Psoas muscle (tissue), 8 donors: ENCODE data around the gene ZBP1. TPM values are rescaled to one million over a fixed set of nuclear protein-coding genes. Genes with fewer than 3 reads are reported as not detected.

ENCODE experiments used
- ATAC-seq, 4 donors: fragments of 200-7000 bp; cut with Tn5 transposase; one replicate each; pipeline ENCODE4 v1.9.1; 2020; ENCODE audit warnings: moderate library complexity in 3 of 4, mild to moderate bottlenecking in 2 of 4
- DNase-seq, 2 donors: peaks; one replicate each; pipeline ENCODE4 v3.0.0-alpha.2; 2020
- H3K27ac ChIP-seq: fragments of 200-600 bp; one replicate; pipeline ENCODE4 v1.8.0; 2022
- H3K27me3 ChIP-seq, 3 donors: fragments of 200-600 bp in 1 of 3; one replicate each; pipeline versions ENCODE4 v1.6.1 to v1.8.0; 2013 to 2022; ENCODE audit warnings: low read length in 2 of 3, mild to moderate bottlenecking in 2 of 3, moderate library complexity in 1 of 3; ENCODE audit not compliant: insufficient read depth in 3 of 3
- H3K36me3 ChIP-seq, 2 donors: fragments of 200-600 bp in 1 of 2; one replicate each; pipeline versions ENCODE4 v1.6.1 to v1.8.0; 2013 to 2022; ENCODE audit warnings: low read depth in 1 of 2, mild to moderate bottlenecking in 1 of 2, moderate library complexity in 1 of 2; ENCODE audit not compliant: insufficient read depth in 1 of 2
- H3K4me1 ChIP-seq: fragments of 200-600 bp; one replicate; pipeline ENCODE4 v1.8.0; 2022
- H3K4me3 ChIP-seq: fragments of 200-600 bp; one replicate; pipeline ENCODE4 v1.8.0; 2022; ENCODE audit warnings: mild to moderate bottlenecking
- H3K9me3 ChIP-seq: fragments of 200-600 bp; one replicate; pipeline ENCODE4 v1.8.0; 2022
- WGBS, 3 donors: extraction: QIAGEN DNeasy Blood & Tissue Kit; methylation state at CpG; one replicate each; pipeline versions ENCODE4 v1.1.6 to v1.1.7; 2013; 5-methylcytosine and 5-hydroxymethylcytosine counted together
- intact Hi-C, 2 donors: fragments of 100-400 bp; cut with DNase I; formaldehyde crosslinking; loops; one replicate each; pipeline versions ENCODE4 v1.11.0 to v1.14.2; 2022
- polyA plus RNA-seq, 3 donors: library from polyadenylated mRNA; stranded (reverse); fragments of 200-250 nt; gene quantifications; one replicate each; pipeline ENCODE4 v1.2.3, GENCODE V29; 2013
- total RNA-seq, 4 donors: library from RNA; stranded (reverse); fragmentation: NEBNext Ultra II Directional in 2 of 4; extraction: Animal tissue kit (Norgen Biotek cat#: 25700) in 2 of 4; gene quantifications; one replicate each; pipeline versions ENCODE4 v1.2.1 to v1.2.4, GENCODE V29; 2021 to 2023
- TF ChIP-seq, protein P1 (sequence below): fragments of 200-600 bp; IDR thresholded peaks from one replicate; pipeline ENCODE4 v1.8.0; 2022; ENCODE audit warnings: antibody characterized with exemption
- donor health status: healthy with polysubstance abuse.
- donor health status: DM: no; HTN: no; CAD: no; lungs with moderate emphysema.
- donor health status: Bipolar disorder and iron deficiency.
- donor health status: healthy.
- donor health status: DM: yes; HTN: yes; CAD: no.
- donor health status: DM: no; HTN: no; CAD: no.
- donor health status: DM: no; HTN: no; CAD: no.
- donor health status: DM: yes; HTN: yes; CAD: no.

ZBP1 gene
- total and polyA plus RNA-seq, 7 donors: 0.07 to 0.50 (median 0.20) TPM; not detected in 2

GRCh38 chr20:57664476-57664875, 44.2 kb upstream of the ZBP1 start:
- Histone ChIP-seq H3K4me3 (no peak overlapping the region), H3K9me3 (no peaks in the 10 kb centered on the region), H3K27me3 (no peaks in the 10 kb centered on the region), H3K36me3 (no peaks in the 10 kb centered on the region), H3K27ac (no peak overlapping the region), H3K4me1 (peaks cover 9% of the 10 kb centered on the region)
- peak in 1 of 2 donors; percentile 20 for DNase-seq
- ATAC-seq: no peak
- intact Hi-C loops: no loop called here
- TF ChIP-seq, protein P1, sequence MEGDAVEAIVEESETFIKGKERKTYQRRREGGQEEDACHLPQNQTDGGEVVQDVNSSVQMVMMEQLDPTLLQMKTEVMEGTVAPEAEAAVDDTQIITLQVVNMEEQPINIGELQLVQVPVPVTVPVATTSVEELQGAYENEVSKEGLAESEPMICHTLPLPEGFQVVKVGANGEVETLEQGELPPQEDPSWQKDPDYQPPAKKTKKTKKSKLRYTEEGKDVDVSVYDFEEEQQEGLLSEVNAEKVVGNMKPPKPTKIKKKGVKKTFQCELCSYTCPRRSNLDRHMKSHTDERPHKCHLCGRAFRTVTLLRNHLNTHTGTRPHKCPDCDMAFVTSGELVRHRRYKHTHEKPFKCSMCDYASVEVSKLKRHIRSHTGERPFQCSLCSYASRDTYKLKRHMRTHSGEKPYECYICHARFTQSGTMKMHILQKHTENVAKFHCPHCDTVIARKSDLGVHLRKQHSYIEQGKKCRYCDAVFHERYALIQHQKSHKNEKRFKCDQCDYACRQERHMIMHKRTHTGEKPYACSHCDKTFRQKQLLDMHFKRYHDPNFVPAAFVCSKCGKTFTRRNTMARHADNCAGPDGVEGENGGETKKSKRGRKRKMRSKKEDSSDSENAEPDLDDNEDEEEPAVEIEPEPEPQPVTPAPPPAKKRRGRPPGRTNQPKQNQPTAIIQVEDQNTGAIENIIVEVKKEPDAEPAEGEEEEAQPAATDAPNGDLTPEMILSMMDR: no peak
- 86 to 92% (median 87%) methylated on average over 20 of the region's 20 CpGs for WGBS, 3 donors

- 96 to 99% (median 96%) methylated on average over 24 to 27 of the region's 27 CpGs for WGBS, 3 donors
- H3K36me3 ChIP-seq: no peaks in the 10 kb centered on the region
- TF ChIP-seq, protein P1: no peak
- no peak overlapping the region for H3K27ac ChIP-seq
- H3K27me3 ChIP-seq: no peaks in the 10 kb centered on the region
- peaks cover 9% of the 10 kb centered on the region for H3K4me1 ChIP-seq
- ATAC-seq (no peak), DNase-seq (peak in 1 of 2 donors; percentile 49)
- H3K9me3 ChIP-seq: no peaks in the 10 kb centered on the region
- no peak overlapping the region for H3K4me3 ChIP-seq
- intact Hi-C loops: no loop called here
These were observed 43.6 kb upstream of the ZBP1 start for GRCh38 chr20:57663681-57664451.

DNA sequence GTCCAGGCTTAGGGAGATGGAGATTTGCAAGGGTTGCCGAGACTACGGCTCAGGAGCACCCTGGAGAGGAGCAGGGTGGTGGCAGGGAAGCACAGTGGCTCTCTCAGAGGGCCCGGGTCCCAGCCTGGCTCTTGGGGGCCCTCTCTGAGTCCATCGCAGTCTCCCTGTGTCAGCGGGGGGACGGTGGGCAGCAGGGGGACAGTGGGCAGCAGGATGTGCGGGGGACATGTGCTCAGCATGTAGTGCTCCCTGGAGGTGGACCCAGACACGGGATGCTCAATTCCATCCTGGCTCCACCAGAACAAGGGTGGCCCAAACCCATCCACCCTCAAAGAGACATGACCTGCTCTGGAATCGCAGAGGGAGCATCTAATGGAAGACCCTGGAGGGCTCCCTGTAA, 43.0 kb upstream of the ZBP1 start:
- WGBS, 3 donors: 90 to 93% (median 90%) methylated on average over 9 of the region's 9 CpGs
- Histone ChIP-seq H3K4me3 (no peak overlapping the region), H3K9me3 (no peaks in the 10 kb centered on the region), H3K4me1 (peaks cover 9% of the 10 kb centered on the region), H3K27ac (no peak overlapping the region), H3K27me3 (no peaks in the 10 kb centered on the region), H3K36me3 (no peaks in the 10 kb centered on the region)
- DNase-seq (no peak), ATAC-seq (no peak)
- intact Hi-C loops: no loop called here
- TF ChIP-seq, protein P1: no peak

- no peaks in the 10 kb centered on the region for H3K9me3 ChIP-seq
- WGBS, 3 donors: 77 to 84% (median 78%) methylated on average over 21 of the region's 21 CpGs
- DNase-seq: no peak
- no peak for ATAC-seq
- TF ChIP-seq, protein P1: no peak
- H3K36me3 ChIP-seq: no peaks in the 10 kb centered on the region
- no peak overlapping the region for H3K27ac ChIP-seq
- peaks cover 10% of the 10 kb centered on the region for H3K4me1 ChIP-seq
- intact Hi-C loops: no loop called here
- H3K4me3 ChIP-seq: no peak overlapping the region
- no peaks in the 10 kb centered on the region for H3K27me3 ChIP-seq
These were observed 42.4 kb upstream of the ZBP1 start for GRCh38 chr20:57662456-57663240.
